GM21390 (cell line): Measurements from ENCODE around the gene SELE.

Source experiments
- ATAC-seq: cut with Tn5 transposase; IDR thresholded peaks from one replicate; pipeline ENCODE4 v1.9.1; 2021; ENCODE audit not compliant: unreplicated experiment

Gene SELE, protein sequence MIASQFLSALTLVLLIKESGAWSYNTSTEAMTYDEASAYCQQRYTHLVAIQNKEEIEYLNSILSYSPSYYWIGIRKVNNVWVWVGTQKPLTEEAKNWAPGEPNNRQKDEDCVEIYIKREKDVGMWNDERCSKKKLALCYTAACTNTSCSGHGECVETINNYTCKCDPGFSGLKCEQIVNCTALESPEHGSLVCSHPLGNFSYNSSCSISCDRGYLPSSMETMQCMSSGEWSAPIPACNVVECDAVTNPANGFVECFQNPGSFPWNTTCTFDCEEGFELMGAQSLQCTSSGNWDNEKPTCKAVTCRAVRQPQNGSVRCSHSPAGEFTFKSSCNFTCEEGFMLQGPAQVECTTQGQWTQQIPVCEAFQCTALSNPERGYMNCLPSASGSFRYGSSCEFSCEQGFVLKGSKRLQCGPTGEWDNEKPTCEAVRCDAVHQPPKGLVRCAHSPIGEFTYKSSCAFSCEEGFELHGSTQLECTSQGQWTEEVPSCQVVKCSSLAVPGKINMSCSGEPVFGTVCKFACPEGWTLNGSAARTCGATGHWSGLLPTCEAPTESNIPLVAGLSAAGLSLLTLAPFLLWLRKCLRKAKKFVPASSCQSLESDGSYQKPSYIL

DNA sequence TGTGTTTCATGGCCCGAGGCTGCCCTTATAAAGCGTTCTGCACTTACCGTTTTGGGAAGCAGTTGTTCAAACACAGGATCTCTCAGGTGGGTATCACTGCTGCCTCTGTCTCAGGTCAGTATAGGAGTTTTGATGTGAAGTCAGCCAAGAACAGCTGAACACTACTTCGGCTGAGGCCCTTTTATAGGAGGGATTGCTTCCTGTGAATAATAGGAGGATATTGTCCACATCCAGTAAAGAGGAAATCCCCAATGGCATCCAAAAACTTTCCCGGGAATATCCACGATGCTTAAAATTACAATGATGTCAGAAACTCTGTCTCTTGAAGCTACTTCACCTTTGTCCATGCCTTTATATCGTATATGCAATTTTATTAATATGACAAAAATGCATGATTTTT, at the start of gene SELE:
SELE (minus strand) TSS at position 156 of the 400 bp plus-strand sequence. CDS start 467 bp downstream, outside the sequence.
- no peak for ATAC-seq

DNA sequence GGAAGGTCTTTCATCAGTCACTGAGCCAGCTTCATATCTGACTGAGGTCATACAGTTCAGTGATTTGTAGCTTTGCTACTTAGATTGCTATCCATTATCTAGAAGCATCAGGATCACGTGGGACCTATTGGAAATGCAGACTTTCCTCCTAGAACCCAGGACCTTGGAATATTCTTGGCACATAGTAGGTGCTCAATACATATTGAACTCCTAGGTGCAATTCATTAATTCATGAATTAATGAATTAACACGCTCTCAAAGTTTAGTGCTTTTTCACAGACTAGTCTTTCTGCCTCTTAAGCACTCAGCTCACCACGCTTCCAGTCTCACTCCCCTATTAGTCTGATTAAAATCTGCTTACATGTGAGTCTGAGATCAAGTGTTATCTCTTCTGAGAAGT, 48.7 kb upstream of the SELE start:
- ATAC-seq = no peak

DNA sequence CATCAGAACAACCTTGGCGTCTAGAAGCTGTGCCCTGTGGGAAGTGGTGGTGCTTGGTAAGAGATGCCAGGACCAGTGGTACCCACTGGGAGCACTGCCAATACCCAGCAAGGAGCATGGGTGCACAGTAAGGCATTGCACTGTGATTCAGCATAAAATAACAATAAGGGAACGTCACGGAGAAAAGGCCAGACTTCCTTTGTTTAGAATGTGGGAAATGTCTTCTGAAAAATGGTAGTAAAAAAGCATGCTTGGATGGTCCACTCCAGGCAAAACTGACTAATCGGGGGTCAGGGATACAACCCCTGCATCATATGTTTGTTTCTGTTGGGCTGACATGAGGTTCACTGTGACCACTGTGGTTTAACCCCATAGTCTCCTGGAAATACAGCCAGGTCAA, 46.1 kb upstream of the SELE start:
- ATAC-seq = no peak

GRCh38 chr1:169779150-169779549, 45.3 kb upstream of the SELE start:
- ATAC-seq = no peak

- no peak for ATAC-seq
Observed at GRCh38 chr1:169776440-169776839, 42.6 kb upstream of the SELE start.

- ATAC-seq = no peak
Observed at GRCh38 chr1:169768161-169768560, 34.3 kb upstream of the SELE start.

GRCh38 chr1:169765580-169766331, 31.9 kb upstream of the SELE start:
- no peak for ATAC-seq

DNA sequence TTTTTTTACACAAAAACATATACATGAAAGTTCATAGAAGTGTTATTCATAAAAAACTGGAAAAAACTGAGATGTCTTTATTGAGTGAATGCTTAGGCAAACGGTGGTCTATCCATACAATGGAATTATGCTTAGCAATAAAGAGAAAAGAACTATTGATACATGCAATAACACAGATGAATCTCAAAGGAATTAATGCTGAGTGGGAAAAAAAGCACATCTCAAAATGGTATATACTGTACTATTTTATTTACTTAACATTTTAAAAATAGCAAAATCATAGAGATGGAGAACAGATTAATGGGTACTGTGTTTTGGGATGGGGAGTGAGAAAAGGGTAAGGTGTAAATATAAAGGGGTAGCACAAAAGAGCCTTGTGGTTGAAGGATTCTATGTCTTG, 31.0 kb upstream of the SELE start:
- no peak for ATAC-seq

GRCh38 chr1:169762699-169763098, 28.8 kb upstream of the SELE start:
- no peak for ATAC-seq

- no peak for ATAC-seq
Observed at GRCh38 chr1:169759038-169759437, 25.2 kb upstream of the SELE start.

DNA sequence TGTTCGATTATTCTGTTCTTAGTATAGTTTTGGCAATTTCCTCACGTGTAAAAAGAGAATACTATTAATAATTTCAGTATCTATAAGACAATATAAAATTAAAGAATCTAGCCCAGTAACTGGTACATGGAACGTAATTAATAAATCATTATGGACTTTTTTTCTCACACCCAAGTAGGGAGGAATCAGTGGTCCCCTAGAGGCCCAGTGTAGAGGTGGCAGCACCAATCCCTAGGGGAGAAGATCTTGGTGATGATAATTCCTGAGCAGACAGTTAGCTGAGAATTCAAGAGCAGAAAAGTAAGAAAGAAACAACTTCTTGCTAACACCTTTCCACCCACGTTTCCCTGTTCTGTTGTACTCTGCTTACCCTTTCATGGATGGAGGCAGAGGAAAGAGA, 19.7 kb upstream of the SELE start:
- ATAC-seq = no peak

DNA sequence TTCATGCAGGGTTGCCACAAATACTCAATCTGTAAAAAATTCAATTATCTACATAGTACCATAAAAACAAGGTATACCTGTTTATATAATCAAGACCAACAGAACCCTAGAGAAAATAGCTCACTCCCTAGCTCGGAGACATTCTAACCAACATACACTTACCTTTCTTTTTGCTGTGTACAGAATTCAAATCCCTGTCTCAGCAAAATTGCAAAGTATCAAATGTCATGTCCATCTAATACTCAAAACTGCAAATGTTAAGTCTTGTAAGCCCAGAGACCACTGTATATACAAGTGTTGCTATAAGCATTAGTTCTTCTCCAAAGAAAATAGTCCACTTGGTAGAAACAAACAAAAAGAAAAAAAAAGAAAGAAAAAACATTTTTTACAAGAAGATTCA, 16.2 kb upstream of the SELE start:
- no peak for ATAC-seq

DNA sequence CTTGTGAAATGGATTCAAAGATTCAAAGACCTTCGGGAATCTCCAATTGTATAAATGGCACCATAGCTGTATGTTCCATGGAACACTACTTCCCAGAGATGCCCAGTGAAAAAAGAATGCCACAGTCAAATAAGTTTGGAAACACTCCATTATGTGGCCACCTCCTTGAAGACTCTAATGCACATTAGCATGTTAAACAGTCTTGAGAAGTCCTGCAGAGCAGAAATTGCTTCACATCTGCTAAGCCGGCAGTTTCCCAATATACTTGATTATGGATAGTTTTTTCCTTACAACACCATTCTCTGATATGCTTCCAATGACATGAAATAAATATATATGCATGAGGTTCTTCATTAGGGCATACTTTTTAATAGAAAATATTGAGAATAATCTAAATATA, 12.7 kb upstream of the SELE start:
- no peak for ATAC-seq

- ATAC-seq = no peak
Observed at GRCh38 chr1:169745015-169745861, 11.4 kb upstream of the SELE start.

DNA sequence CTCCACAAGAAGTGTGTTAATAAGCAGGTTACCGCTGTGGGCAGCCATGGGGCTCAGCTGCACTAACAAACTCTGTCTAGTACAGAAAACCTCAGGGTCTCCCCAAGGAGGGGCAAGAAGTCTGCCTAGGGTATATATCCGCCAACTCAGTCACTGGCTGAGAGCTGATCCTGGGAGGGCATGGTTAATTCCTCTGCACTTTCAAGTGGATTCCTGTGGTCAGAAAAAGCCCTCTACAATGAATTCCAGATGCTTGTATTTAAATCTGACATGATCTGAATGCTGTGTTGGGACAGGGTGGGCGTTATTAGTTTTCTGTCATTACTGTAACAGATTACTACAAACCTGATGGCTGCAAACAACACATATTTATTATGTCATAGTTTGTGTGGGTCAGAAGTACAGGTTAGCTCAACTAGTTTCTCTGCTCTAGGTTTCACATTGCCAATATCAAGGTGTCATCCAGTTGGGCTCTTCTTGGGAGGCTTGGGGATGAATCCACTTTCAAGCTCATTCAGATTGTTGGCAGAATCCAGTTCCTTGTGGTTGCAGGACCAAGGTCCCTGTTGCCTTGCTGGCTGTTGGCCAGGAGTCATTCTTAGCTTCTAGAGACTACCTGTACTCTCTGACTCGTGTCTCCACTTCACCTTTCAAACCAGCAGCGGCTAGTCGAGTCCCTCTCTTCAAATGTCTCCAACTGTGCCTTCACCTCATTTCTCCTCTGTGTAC, 8.0 kb upstream of the SELE start:
- no peak for ATAC-seq

DNA sequence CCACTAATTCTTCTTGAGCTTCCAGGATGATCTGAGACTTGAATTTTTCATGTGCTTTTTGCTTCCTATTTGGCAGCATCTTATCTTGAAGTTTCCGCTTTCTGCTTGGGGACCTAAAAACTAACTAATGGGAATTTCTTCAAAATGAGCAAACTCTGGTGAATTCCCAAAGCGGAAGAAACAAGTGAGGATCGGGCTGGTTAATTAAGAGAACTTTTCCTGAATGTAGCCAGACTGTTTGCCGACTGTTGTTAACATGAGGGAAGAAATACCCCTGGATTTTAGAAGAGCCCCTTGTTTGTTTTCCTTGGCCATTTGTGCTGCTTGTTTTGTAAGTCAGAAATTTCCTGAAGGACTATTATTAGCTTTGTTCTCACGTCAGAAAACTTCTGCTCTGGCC, 6.1 kb upstream of the SELE start:
- ATAC-seq = no peak

DNA sequence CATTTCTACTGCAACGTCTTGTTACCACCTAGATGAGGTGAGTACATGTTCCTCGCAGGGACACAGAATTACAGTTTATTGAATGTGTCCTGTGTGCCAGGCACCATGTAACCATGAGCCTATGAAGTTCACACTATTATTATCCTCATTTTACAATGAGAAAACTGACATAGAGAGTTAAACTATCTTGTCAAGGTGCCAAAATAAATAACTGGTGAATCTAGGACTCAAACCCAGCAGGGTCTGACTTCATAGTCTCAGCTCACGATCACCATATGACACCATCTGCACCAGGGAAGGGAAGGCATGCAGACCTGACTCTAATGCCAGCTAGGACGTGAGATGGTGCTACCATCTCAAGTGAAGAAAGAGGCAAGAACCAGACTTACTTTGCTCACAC, 2.4 kb downstream of the SELE start:
- no peak for ATAC-seq

GRCh38 chr1:169729991-169730390, 3.9 kb downstream of the SELE start:
- no peak for ATAC-seq

DNA sequence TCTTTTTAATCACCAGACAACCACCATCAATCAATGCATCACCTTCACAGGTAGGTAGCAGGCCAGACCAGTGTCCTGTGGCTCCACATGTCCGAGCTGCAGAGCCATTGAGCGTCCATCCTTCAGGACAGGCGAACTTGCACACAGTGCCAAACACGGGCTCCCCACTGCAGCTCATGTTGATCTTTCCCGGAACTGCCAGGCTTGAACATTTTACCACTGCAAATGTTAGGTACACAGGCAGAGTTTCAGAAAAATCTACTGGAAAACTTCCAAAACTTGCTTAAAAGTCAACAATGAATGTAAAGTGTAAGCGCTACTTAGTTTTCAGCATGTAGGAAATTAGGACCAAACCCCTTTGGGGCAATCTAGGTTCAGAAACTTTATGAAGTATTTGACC, 6.6 kb downstream of the SELE start:
- ATAC-seq = no peak

- ATAC-seq = no peak
Observed at GRCh38 chr1:169726851-169727250, 7.0 kb downstream of the SELE start.
